HepG2 (cell line): ENCODE results near the gene PRRT2. TPM values are rescaled to one million over a fixed set of nuclear protein-coding genes. Genes with fewer than 3 reads are reported as not detected.

Experiments used
- ATAD3A ChIP-seq: sonication (generic); formaldehyde crosslinking; IDR thresholded peaks from 2 replicates; pipeline ENCODE4 v1.4.0; 2020; ENCODE audit warnings: missing genetic modification reagents
- BCL6 ChIP-seq: IDR thresholded peaks from 2 replicates; pipeline ENCODE4 v1.6.1; 2016; ENCODE audit warnings: missing genetic modification reagents, missing compliant biosample characterization
- CENPBD1 ChIP-seq: sonication (generic); formaldehyde crosslinking; IDR thresholded peaks from 2 replicates; pipeline ENCODE4 v1.8.0; 2022; ENCODE audit warnings: missing genetic modification reagents, low read depth, mild to moderate bottlenecking, borderline replicate concordance
- DNMT3B ChIP-seq: conservative IDR thresholded peaks from 2 replicates; pipeline ENCODE4 v1.6.1; 2016; ENCODE audit warnings: missing biosample characterization, control low read depth
- ELF4 ChIP-seq: sonication (generic); formaldehyde crosslinking; IDR thresholded peaks from 2 replicates; pipeline ENCODE4 v1.5.0; 2020; ENCODE audit warnings: missing genetic modification reagents, mild to moderate bottlenecking, moderate library complexity, borderline replicate concordance
- KLF9 ChIP-seq: IDR thresholded peaks from 2 replicates; pipeline ENCODE4 v1.6.1; 2016; ENCODE audit warnings: low read depth
- MBNL3 ChIP-seq: fragments of 250-450 bp; sonication (Bioruptor Pico); conservative IDR thresholded peaks from 2 replicates; pipeline ENCODE4 v1.8.0; 2022; ENCODE audit warnings: mild to moderate bottlenecking, inconsistent platforms
- MLXIP ChIP-seq: sonication (generic); formaldehyde crosslinking; IDR thresholded peaks from 2 replicates; pipeline ENCODE4 v1.9.0; 2021; ENCODE audit warnings: missing genetic modification reagents, borderline replicate concordance
- NCOA1 ChIP-seq: sonication (generic); formaldehyde crosslinking; IDR thresholded peaks from 2 replicates; pipeline ENCODE4 v1.9.0; 2021; ENCODE audit warnings: missing genetic modification reagents
- RNF2 ChIP-seq: fragments of 450-650 bp; conservative IDR thresholded peaks from 2 replicates; pipeline ENCODE4 v1.6.1; 2016; ENCODE audit warnings: low read depth
- RNF219 ChIP-seq: sonication (generic); formaldehyde crosslinking; IDR thresholded peaks from 2 replicates; pipeline ENCODE4 v1.5.0; 2020; ENCODE audit warnings: mild to moderate bottlenecking, missing genetic modification reagents
- SRSF9 ChIP-seq: fragments of 200-400 bp; formaldehyde crosslinking; IDR thresholded peaks from 2 replicates; pipeline ENCODE4 v1.6.1; 2018; ENCODE audit warnings: borderline replicate concordance, mild to moderate bottlenecking, low read depth, low read length; ENCODE audit not compliant: insufficient read depth, poor library complexity, severe bottlenecking
- TAF15 ChIP-seq: fragments of 200-400 bp; formaldehyde crosslinking; IDR thresholded peaks from one replicate; pipeline ENCODE4 v1.6.1; 2018; ENCODE audit warnings: mild to moderate bottlenecking, low read depth, low read length; ENCODE audit not compliant: poor library complexity, severe bottlenecking
- TGIF2 ChIP-seq: IDR thresholded peaks from 2 replicates; pipeline ENCODE4 v1.6.1; 2016; ENCODE audit warnings: control low read depth, missing compliant biosample characterization
- TP53 ChIP-seq: sonication (generic); formaldehyde crosslinking; conservative IDR thresholded peaks from 2 replicates; pipeline ENCODE4 v1.4.0; 2020; ENCODE audit warnings: missing genetic modification reagents
- ZFP36 ChIP-seq: fragments of 150-350 bp; IDR thresholded peaks from 2 replicates; pipeline ENCODE4 v1.6.1; 2018; ENCODE audit warnings: borderline replicate concordance, low read length, low read depth; ENCODE audit not compliant: partially characterized antibody
- ZNF275 ChIP-seq: sonication (generic); formaldehyde crosslinking; IDR thresholded peaks from 2 replicates; pipeline ENCODE4 v1.8.0; 2022; ENCODE audit warnings: missing genetic modification reagents, mild to moderate bottlenecking, inconsistent platforms, borderline replicate concordance
- polyA plus RNA-seq, 8 experiments: library from polyadenylated mRNA; depleted of rRNA in 3 of 8; stranded (reverse) in 7 of 8; unstranded in 1 of 8; fragments of >200 nt; fragmentation: Illumina TruSeq in 4 of 8; extraction: Trizol in 4 of 8; gene quantifications; 2 replicates each; pipeline versions ENCODE4 v1.2.1 to v1.2.3, GENCODE V29; 2011 to 2016; ENCODE audit warnings: low read depth in 4 of 8, missing spikeins in 1 of 8, mixed read lengths in 1 of 8; ENCODE audit not compliant: insufficient read depth in 1 of 8
- total RNA-seq, 5 experiments: library from RNA; depleted of rRNA; stranded (reverse); fragments of >200 nt; fragmentation: Illumina TruSeq; extraction: Trizol; gene quantifications; 2 replicates each; pipeline ENCODE4 v1.2.3, GENCODE V29; 2016; ENCODE audit warnings: low read depth in 1 of 5

Gene PRRT2
- total and polyA plus RNA-seq, 2 of the 13 experiments (the other 11 are each of a cell fraction or from before 2014, with no cell fraction given), result 0.51 to 1.1 TPM

- TF ChIP-seq MLXIP (CRISPR knock-in tag) (peak; percentile 92; the same call in 1 of the 2 replicates), RNF219 (CRISPR knock-in tag) (peak; percentile 97; the same call in 1 of the 2 replicates), ATAD3A (CRISPR knock-in tag) (0 out of 2 replicates have a peak, but pooled peaks have one; percentile 70), SRSF9 (no peak), TAF15 (peak; percentile 83), ZFP36 (no peak), ELF4 (CRISPR knock-in tag) (no peak), KLF9 (CRISPR knock-in tag) (peak; percentile 81; the same call in 1 of the 2 replicates), BCL6 (0 out of 2 replicates have a peak, but pooled peaks have one; percentile 29), NCOA1 (CRISPR knock-in tag) (0 out of 2 replicates have a peak, but pooled peaks have one; percentile 72), CENPBD1 (CRISPR knock-in tag) (no peak; the same call in 1 of the 2 replicates), TGIF2 (peak; percentile 97; the same call in 1 of the 2 replicates), ZNF275 (CRISPR knock-in tag) (peak; percentile 98), MBNL3 (no peak), TP53 (0 out of 2 replicates have a peak, but pooled peaks have one; percentile 86), RNF2 (peak; percentile 98), DNMT3B (CRISPR knock-in tag) (peak; percentile 96; the same call in 1 of the 2 replicates)
Observed at GRCh38 chr16:29807426-29808218, 4.4 kb upstream of the PRRT2 start (continued).
